Stimulated activated CD4-positive, alpha-beta T cell treated with anti-CD3 and anti-CD28 coated beads, Interleukin-12 subunit alpha, Interleukin-12 subunit beta, amount 100 ng/mL, for 4 hours (primary cell): ENCODE measurements around the gene CLPTM1L.

Experiments
- DNase-seq: peaks from one replicate; pipeline ENCODE4 v3.0.0-alpha.2; 2020

The CLPTM1L gene

DNA sequence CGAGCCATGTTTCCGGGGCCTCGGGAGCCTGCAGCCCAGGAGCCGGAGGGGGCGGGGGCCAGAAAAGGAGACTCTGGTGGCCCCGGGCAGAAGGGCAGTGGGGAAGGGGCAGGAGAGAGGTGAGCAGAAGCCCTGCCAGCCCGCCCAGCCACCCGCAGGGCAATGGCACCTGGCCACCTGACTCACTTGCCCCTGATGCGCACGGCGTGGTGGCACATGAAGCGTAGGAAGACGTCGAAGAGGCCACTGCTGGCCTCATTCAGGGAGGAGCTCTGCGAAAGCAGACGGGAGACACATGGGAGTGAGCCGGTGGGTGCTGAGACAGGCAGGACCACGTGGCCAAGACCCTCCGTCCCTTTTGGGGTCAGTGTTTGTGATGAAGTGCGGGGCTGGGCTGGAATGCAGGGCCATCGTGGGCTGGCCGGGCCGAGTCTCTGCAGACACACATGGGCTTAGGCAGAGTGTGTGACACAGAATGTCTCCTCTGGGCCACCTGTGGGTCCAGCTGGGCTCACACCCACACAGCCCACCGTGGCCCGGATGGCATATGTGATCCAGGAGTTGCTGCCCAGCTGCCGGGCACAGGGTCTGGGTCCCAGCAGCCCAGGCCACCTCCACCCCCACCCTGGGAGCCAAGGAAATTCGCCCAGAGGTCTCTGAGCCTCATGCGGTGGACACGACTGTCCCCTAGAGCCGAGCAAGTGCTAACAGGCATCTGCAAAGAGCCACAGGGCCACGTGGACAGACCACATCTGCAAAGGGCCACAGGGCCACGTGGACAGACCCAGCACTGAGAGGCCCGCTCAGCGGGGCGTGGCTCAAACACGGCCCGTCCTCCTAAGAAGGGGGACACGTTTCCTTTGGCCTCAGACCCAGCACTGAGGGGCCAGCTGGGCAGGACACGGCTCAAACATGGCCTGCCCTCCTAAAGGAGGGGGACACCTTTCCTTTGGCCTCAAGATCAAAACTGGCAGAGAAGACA, 73.7 kb downstream of the CLPTM1L start:
- no peak for DNase-seq

DNA sequence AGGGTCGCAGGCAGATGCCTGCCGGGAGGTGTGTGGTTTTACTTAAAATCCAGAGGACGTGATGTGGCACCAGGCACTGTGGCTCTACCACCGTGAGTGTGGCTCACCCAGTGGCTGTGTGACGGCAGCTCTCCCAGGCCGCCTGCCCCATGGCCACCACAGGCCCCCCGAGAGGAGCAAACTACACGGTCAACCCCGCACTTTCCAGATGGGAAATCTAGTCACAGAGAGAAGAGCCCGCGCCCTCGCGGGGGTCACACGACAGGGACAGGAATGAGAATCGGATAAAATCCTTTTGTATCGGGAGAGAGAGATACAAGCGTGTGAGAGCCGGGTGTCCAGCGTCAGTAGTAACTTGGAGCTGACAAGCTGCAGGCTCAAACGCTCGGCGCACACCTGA, 74.5 kb downstream of the CLPTM1L start:
- no peak for DNase-seq

GRCh38 chr5:1268666-1269065, 76.2 kb downstream of the CLPTM1L start:
- no peak for DNase-seq

DNA sequence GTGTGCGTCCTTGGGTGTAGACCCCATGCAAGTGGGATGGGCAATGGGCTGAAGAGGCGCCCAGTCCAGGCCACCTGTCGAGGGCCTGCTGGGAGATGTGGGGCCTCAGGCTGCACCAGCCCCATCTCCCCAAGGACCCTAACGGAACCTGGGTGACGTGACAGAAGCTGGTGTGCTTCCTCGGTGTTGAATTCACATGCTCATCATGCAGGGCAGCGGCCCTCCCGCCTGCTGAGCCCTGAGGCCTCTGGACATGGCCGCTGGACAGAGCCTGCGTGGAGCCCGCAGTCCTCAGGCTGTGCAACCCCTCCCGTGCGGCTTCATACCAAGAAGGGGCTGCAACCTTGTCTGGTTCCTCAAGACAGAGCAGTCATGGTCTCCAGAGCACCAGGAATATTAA, 76.8 kb downstream of the CLPTM1L start:
- DNase-seq, result no peak
